WTC11 (cell line): Measurements from ENCODE around the gene TMEM178B. TPM values are rescaled to one million over a fixed set of nuclear protein-coding genes. Genes with fewer than 3 reads are reported as not detected.

Experiments
- ATAC-seq: fragments of 200-7000 bp; cut with Tn5 transposase; 2 replicates; pipeline ENCODE4 v1.10.0; 2021; ENCODE audit warnings: mild to moderate bottlenecking, moderate library complexity
- CTCF ChIA-PET: fragments of 300-600 bp; sonication (Branson Sonifier 250); formaldehyde crosslinking; loops from one replicate; lab custom pipeline; 2021; ENCODE audit warnings: antibody characterized with exemption; lab: Charles Lee
- POLR2A ChIA-PET: fragments of 350-600 bp; sonication (Branson Sonifier 250); formaldehyde crosslinking; loops from one replicate; lab custom pipeline; 2021; ENCODE audit warnings: antibody characterized with exemption; lab: Charles Lee
- DNase-seq: peaks from one replicate; pipeline ENCODE4 v3.0.0; 2021; ENCODE audit warnings: low spot score
- H3K27ac Mint-ChIP-seq: 2 replicates; pipeline ENCODE4 v1.8.0; 2021; ENCODE audit warnings: mixed read lengths
- H3K27me3 Mint-ChIP-seq: 2 replicates; pipeline ENCODE4 v1.8.0; 2021; ENCODE audit warnings: low read depth, mild to moderate bottlenecking, moderate library complexity, mixed read lengths
- H3K36me3 Mint-ChIP-seq: 2 replicates; pipeline ENCODE4 v1.8.0; 2021; ENCODE audit warnings: mixed read lengths
- H3K4me1 Mint-ChIP-seq: 2 replicates; pipeline ENCODE4 v1.8.0; 2022; ENCODE audit warnings: mixed read lengths
- H3K4me3 Mint-ChIP-seq: 2 replicates; pipeline ENCODE4 v1.8.0; 2021; ENCODE audit warnings: mild to moderate bottlenecking, moderate library complexity, mixed read lengths
- H3K9me3 Mint-ChIP-seq: 2 replicates; pipeline ENCODE4 v1.8.0; 2021; ENCODE audit warnings: mixed read lengths
- CREB1 ChIP-seq: sonication (generic); formaldehyde crosslinking; IDR thresholded peaks from 2 replicates; pipeline ENCODE4 v1.8.0; 2023; ENCODE audit warnings: mild to moderate bottlenecking, missing genetic modification reagents
- E2F1 ChIP-seq: sonication (generic); formaldehyde crosslinking; IDR thresholded peaks from 2 replicates; pipeline ENCODE4 v1.8.0; 2022; ENCODE audit warnings: mild to moderate bottlenecking, missing genetic modification reagents
- ESRRA ChIP-seq: sonication (generic); formaldehyde crosslinking; IDR thresholded peaks from 2 replicates; pipeline ENCODE4 v1.8.1; 2022; ENCODE audit warnings: mild to moderate bottlenecking, missing genetic modification reagents, borderline replicate concordance
- FOXJ3 ChIP-seq: sonication (generic); formaldehyde crosslinking; IDR thresholded peaks from 2 replicates; pipeline ENCODE4 v1.9.0; 2021; ENCODE audit warnings: missing genetic modification reagents, mild to moderate bottlenecking, borderline replicate concordance
- GRHL2 ChIP-seq: fragments of 250-450 bp; sonication (Bioruptor Pico); IDR thresholded peaks from 2 replicates; pipeline ENCODE4 v1.8.0; 2022; ENCODE audit warnings: mild to moderate bottlenecking, moderate library complexity; ENCODE audit not compliant: insufficient replicate concordance, severe bottlenecking
- GTF2I ChIP-seq: fragments of 250-450 bp; sonication (Bioruptor Pico); conservative IDR thresholded peaks from 2 replicates; pipeline ENCODE4 v1.4.0; 2021; ENCODE audit warnings: mild to moderate bottlenecking
- MXD4 ChIP-seq: fragments of 250-450 bp; sonication (Bioruptor Pico); IDR thresholded peaks from 2 replicates; pipeline ENCODE4 v1.8.0; 2021; ENCODE audit warnings: mild to moderate bottlenecking, moderate library complexity, borderline replicate concordance
- MYBL2 ChIP-seq: sonication (generic); formaldehyde crosslinking; IDR thresholded peaks from 2 replicates; pipeline ENCODE4 v1.8.1; 2023; ENCODE audit warnings: mild to moderate bottlenecking, moderate library complexity, missing genetic modification reagents
- NFATC4 ChIP-seq: fragments of 250-450 bp; sonication (Bioruptor Pico); IDR thresholded peaks from 2 replicates; pipeline ENCODE4 v1.9.0; 2021; ENCODE audit warnings: mild to moderate bottlenecking
- NFE2L1 ChIP-seq: sonication (generic); formaldehyde crosslinking; IDR thresholded peaks from 2 replicates; pipeline ENCODE4 v1.8.1; 2023; ENCODE audit warnings: missing genetic modification reagents
- NFYB ChIP-seq: sonication (generic); formaldehyde crosslinking; conservative IDR thresholded peaks from 2 replicates; pipeline ENCODE4 v1.8.0; 2022; ENCODE audit warnings: low read depth, missing genetic modification reagents
- NR2C2 ChIP-seq: sonication (generic); formaldehyde crosslinking; IDR thresholded peaks from 2 replicates; pipeline ENCODE4 v1.8.0; 2022; ENCODE audit warnings: mild to moderate bottlenecking, missing genetic modification reagents
- PRRX2 ChIP-seq: fragments of 250-450 bp; sonication (Bioruptor Pico); IDR thresholded peaks from 2 replicates; pipeline ENCODE4 v1.8.0; 2021; ENCODE audit warnings: mild to moderate bottlenecking
- RORB ChIP-seq: fragments of 250-450 bp; sonication (Bioruptor Pico); IDR thresholded peaks from 2 replicates; pipeline ENCODE4 v1.9.0; 2021; ENCODE audit warnings: mild to moderate bottlenecking
- SP1 ChIP-seq: sonication (generic); formaldehyde crosslinking; conservative IDR thresholded peaks from 2 replicates; pipeline ENCODE4 v1.8.1; 2022; ENCODE audit warnings: missing genetic modification reagents
- STAT6 ChIP-seq: sonication (generic); formaldehyde crosslinking; conservative IDR thresholded peaks from 2 replicates; pipeline ENCODE4 v1.8.1; 2023; ENCODE audit warnings: mild to moderate bottlenecking, low read depth, missing genetic modification reagents, moderate library complexity
- TCF7 ChIP-seq: sonication (generic); formaldehyde crosslinking; IDR thresholded peaks from 2 replicates; pipeline ENCODE4 v1.8.0; 2022; ENCODE audit warnings: mild to moderate bottlenecking, low read depth, missing genetic modification reagents, moderate library complexity
- ZNF121 ChIP-seq: sonication (generic); formaldehyde crosslinking; IDR thresholded peaks from 2 replicates; pipeline ENCODE4 v1.8.0; 2023; ENCODE audit warnings: missing genetic modification reagents
- ZNF416 ChIP-seq: fragments of 250-450 bp; sonication (Bioruptor Pico); IDR thresholded peaks from 2 replicates; pipeline ENCODE4 v1.9.0; 2021; ENCODE audit warnings: mild to moderate bottlenecking, inconsistent platforms
- ZNF671 ChIP-seq: fragments of 250-450 bp; sonication (Bioruptor Pico); IDR thresholded peaks from 2 replicates; pipeline ENCODE4 v1.8.0; 2021; ENCODE audit warnings: mild to moderate bottlenecking
- total RNA-seq: library from RNA; stranded (reverse); gene quantifications from 3 replicates; pipeline ENCODE4 v1.2.3, GENCODE V29; 2021
- TF ChIP-seq, protein P1 (sequence below): fragments of 250-450 bp; sonication (Bioruptor Pico); IDR thresholded peaks from 2 replicates; pipeline ENCODE4 v1.9.0; 2021; ENCODE audit warnings: mild to moderate bottlenecking, borderline replicate concordance
- TF ChIP-seq, protein P2 (sequence below): sonication (generic); formaldehyde crosslinking; IDR thresholded peaks from 2 replicates; pipeline ENCODE4 v1.8.1; 2022; ENCODE audit warnings: mild to moderate bottlenecking, missing genetic modification reagents, moderate library complexity, borderline replicate concordance
- TF ChIP-seq, protein P3 (sequence below): sonication (generic); formaldehyde crosslinking; IDR thresholded peaks from 2 replicates; pipeline ENCODE4 v1.8.1; 2022; ENCODE audit warnings: low read depth, missing genetic modification reagents, borderline replicate concordance
- TF ChIP-seq, protein P4 (sequence below): sonication (generic); formaldehyde crosslinking; IDR thresholded peaks from 2 replicates; pipeline ENCODE4 v1.8.1; 2023; ENCODE audit warnings: mild to moderate bottlenecking, missing genetic modification reagents, moderate library complexity

Gene TMEM178B
- total RNA-seq, 1 experiment from 2014 or later, result 20.4 TPM

DNA sequence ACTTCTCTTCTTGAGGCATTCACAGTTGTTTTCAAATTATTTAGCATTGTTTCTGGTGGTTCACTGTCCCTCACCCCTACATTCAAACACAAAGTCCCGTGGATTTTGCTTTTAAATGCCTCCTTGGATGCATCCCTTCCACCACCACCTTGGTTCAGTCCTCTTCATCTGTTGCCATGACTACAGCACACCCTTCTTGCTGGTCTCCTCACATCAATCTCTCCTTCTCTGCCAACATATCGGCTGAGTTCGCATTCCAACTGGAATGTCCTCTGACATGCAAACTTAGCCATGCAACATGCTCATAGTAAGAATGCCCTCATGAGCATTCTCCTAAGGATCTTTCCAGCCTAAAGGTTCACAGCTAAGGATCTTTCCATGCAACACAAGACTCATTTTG lies 279.1 kb downstream of the TMEM178B start:
- CTCF ChIA-PET, result interaction anchor here (0.6 to 1.5 kb wide), 2 partner anchors 10 to 79 kb away, joined by 3 to 6 read pairs; no protein-coding TSS in a partner anchor
- H3K4me1 Mint-ChIP-seq, result peaks cover 23% of the 10 kb centered on the region
- H3K36me3 Mint-ChIP-seq, result no peaks in the 10 kb centered on the region
- ATAC-seq (no peak), DNase-seq (no peak)
- H3K27me3 Mint-ChIP-seq, result no peaks in the 10 kb centered on the region
- no peak overlapping the region for H3K27ac Mint-ChIP-seq
- TF ChIP-seq, protein P1, sequence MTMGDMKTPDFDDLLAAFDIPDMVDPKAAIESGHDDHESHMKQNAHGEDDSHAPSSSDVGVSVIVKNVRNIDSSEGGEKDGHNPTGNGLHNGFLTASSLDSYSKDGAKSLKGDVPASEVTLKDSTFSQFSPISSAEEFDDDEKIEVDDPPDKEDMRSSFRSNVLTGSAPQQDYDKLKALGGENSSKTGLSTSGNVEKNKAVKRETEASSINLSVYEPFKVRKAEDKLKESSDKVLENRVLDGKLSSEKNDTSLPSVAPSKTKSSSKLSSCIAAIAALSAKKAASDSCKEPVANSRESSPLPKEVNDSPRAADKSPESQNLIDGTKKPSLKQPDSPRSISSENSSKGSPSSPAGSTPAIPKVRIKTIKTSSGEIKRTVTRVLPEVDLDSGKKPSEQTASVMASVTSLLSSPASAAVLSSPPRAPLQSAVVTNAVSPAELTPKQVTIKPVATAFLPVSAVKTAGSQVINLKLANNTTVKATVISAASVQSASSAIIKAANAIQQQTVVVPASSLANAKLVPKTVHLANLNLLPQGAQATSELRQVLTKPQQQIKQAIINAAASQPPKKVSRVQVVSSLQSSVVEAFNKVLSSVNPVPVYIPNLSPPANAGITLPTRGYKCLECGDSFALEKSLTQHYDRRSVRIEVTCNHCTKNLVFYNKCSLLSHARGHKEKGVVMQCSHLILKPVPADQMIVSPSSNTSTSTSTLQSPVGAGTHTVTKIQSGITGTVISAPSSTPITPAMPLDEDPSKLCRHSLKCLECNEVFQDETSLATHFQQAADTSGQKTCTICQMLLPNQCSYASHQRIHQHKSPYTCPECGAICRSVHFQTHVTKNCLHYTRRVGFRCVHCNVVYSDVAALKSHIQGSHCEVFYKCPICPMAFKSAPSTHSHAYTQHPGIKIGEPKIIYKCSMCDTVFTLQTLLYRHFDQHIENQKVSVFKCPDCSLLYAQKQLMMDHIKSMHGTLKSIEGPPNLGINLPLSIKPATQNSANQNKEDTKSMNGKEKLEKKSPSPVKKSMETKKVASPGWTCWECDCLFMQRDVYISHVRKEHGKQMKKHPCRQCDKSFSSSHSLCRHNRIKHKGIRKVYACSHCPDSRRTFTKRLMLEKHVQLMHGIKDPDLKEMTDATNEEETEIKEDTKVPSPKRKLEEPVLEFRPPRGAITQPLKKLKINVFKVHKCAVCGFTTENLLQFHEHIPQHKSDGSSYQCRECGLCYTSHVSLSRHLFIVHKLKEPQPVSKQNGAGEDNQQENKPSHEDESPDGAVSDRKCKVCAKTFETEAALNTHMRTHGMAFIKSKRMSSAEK (CRISPR knock-in tag), result no peak
- TF ChIP-seq FOXJ3 (no peak), ZNF416 (CRISPR knock-in tag) (no peak), MXD4 (CRISPR knock-in tag) (no peak), ESRRA (CRISPR knock-in tag) (no peak), MYBL2 (no peak), NR2C2 (no peak), NFE2L1 (CRISPR knock-in tag) (no peak), E2F1 (CRISPR knock-in tag) (no peak), NFATC4 (CRISPR knock-in tag) (no peak), SP1 (CRISPR knock-in tag) (no peak), GTF2I (CRISPR knock-in tag) (no peak), NFYB (CRISPR knock-in tag) (no peak), GRHL2 (CRISPR knock-in tag) (no peak), TCF7 (CRISPR knock-in tag) (no peak)
- TF ChIP-seq, protein P2, sequence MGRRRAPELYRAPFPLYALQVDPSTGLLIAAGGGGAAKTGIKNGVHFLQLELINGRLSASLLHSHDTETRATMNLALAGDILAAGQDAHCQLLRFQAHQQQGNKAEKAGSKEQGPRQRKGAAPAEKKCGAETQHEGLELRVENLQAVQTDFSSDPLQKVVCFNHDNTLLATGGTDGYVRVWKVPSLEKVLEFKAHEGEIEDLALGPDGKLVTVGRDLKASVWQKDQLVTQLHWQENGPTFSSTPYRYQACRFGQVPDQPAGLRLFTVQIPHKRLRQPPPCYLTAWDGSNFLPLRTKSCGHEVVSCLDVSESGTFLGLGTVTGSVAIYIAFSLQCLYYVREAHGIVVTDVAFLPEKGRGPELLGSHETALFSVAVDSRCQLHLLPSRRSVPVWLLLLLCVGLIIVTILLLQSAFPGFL (CRISPR knock-in tag), result no peak
- H3K9me3 Mint-ChIP-seq, result peaks cover 3% of the 10 kb centered on the region; the same call in 1 of the 2 replicates
- no peak overlapping the region for H3K4me3 Mint-ChIP-seq
- POLR2A ChIA-PET, result no interaction called here

GRCh38 chr7:141354251-141354650 lies 280.4 kb downstream of the TMEM178B start:
- H3K36me3 Mint-ChIP-seq, result no peaks in the 10 kb centered on the region
- no peak overlapping the region for H3K4me3 Mint-ChIP-seq
- peaks cover 4% of the 10 kb centered on the region; the same call in 1 of the 2 replicates for H3K9me3 Mint-ChIP-seq
- ATAC-seq (no peak), DNase-seq (no peak)
- CTCF ChIA-PET, result interaction anchor here (0.6 kb wide), 1 partner anchor 496 kb away, joined by 3 read pairs; no protein-coding TSS in a partner anchor
- peaks cover 35% of the 10 kb centered on the region for H3K4me1 Mint-ChIP-seq
- no peaks in the 10 kb centered on the region for H3K27me3 Mint-ChIP-seq
- POLR2A ChIA-PET, result no interaction called here
- H3K27ac Mint-ChIP-seq, result no peak overlapping the region; the same call in 1 of the 2 replicates
- no peak for TF ChIP-seq ZNF671 (CRISPR knock-in tag)
- TF ChIP-seq ZNF121 (CRISPR knock-in tag), result no peak
- TF ChIP-seq STAT6, result no peak
- no peak for TF ChIP-seq MYBL2
- no peak for TF ChIP-seq RORB
- no peak for TF ChIP-seq PRRX2 (CRISPR knock-in tag)
- TF ChIP-seq, protein P3, sequence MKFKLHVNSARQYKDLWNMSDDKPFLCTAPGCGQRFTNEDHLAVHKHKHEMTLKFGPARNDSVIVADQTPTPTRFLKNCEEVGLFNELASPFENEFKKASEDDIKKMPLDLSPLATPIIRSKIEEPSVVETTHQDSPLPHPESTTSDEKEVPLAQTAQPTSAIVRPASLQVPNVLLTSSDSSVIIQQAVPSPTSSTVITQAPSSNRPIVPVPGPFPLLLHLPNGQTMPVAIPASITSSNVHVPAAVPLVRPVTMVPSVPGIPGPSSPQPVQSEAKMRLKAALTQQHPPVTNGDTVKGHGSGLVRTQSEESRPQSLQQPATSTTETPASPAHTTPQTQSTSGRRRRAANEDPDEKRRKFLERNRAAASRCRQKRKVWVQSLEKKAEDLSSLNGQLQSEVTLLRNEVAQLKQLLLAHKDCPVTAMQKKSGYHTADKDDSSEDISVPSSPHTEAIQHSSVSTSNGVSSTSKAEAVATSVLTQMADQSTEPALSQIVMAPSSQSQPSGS, result no peak
- TF ChIP-seq, protein P4, sequence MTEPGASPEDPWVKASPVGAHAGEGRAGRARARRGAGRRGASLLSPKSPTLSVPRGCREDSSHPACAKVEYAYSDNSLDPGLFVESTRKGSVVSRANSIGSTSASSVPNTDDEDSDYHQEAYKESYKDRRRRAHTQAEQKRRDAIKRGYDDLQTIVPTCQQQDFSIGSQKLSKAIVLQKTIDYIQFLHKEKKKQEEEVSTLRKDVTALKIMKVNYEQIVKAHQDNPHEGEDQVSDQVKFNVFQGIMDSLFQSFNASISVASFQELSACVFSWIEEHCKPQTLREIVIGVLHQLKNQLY (CRISPR knock-in tag), result no peak
- no peak for TF ChIP-seq CREB1 (CRISPR knock-in tag)
